OCI-LY7 (cell line): ENCODE results near the gene RASGRP2.

ENCODE experiments used
- CTCF ChIP-seq: fragments of 200-600 bp; sonication (generic); conservative IDR thresholded peaks from 2 replicates; pipeline ENCODE4 v1.5.1; 2014; ENCODE audit warnings: mild to moderate bottlenecking, antibody characterized with exemption, low read length, moderate library complexity, mixed read lengths
- EZH2phosphoT487 ChIP-seq: fragments of 200-600 bp; sonication (generic); IDR thresholded peaks from 2 replicates; pipeline ENCODE4 v1.6.1; 2018; ENCODE audit warnings: low read depth, borderline replicate concordance, mild to moderate bottlenecking, mixed run types, antibody characterized with exemption, low read length, moderate library complexity, mixed read lengths

- TF ChIP-seq CTCF (no peak), EZH2phosphoT487 (no peak)
These were observed 42.4 kb upstream of the RASGRP2 start for GRCh38 chr11:64786308-64786707.
